HCT116 (cell line): ENCODE measurements around the gene IL18. TPM values are rescaled to one million over a fixed set of nuclear protein-coding genes. Genes with fewer than 3 reads are reported as not detected.

ENCODE experiments used
- ATAC-seq: fragments of 200-7000 bp; cut with Tn5 transposase; 2 replicates; pipeline ENCODE4 v1.9.1; 2020; ENCODE audit warnings: mild to moderate bottlenecking, moderate library complexity
- BruUV-seq: library from RNA; stranded (reverse); fragments of 400-500 nt; replicated peaks from 2 replicates; lab custom pipeline; 2021; lab: Mats Ljungman, UMichigan
- CTCF ChIA-PET: fragments of 300-600 bp; sonication (Branson Sonifier 250); formaldehyde crosslinking; loops from one replicate; lab custom pipeline; 2021; ENCODE audit warnings: antibody characterized with exemption; lab: Charles Lee
- POLR2A ChIA-PET: fragments of 300-600, 350-600 bp; sonication (Branson Sonifier 250); formaldehyde crosslinking; loops from one replicate; lab custom pipeline; 2021; ENCODE audit warnings: antibody characterized with exemption; lab: Charles Lee
- RAD21 ChIA-PET, 2 experiments: fragments of 300-600 bp; sonication (Branson Sonifier 250); formaldehyde crosslinking; loops; one replicate each; lab custom pipeline; 2023; ENCODE audit warnings: low total read pairs in 2 of 2; ENCODE audit not compliant: uncharacterized antibody in 2 of 2, unreplicated experiment in 2 of 2, low non-redundant PET in 1 of 2; lab: Charles Lee
- DNase-seq: peaks from one replicate; pipeline ENCODE4 v3.0.0-alpha.2; 2010; ENCODE audit warnings: low read depth, low spot score
- H2AFZ ChIP-seq: fragments of 200-600 bp; shearing (Covaris generic), sonication (generic); 2 replicates; pipeline ENCODE4 v1.6.1; 2017; ENCODE audit warnings: low read depth, mixed run types, mixed read lengths, antibody characterized with exemption, low read length; ENCODE audit not compliant: poor library complexity, severe bottlenecking
- H3K27ac ChIP-seq: 2 replicates; pipeline ENCODE4 v1.5.1; 2012; ENCODE audit warnings: low read depth, low read length
- H3K27me3 ChIP-seq: fragments of 200-600 bp; sonication (generic); 2 replicates; pipeline ENCODE4 v1.6.1; 2016; ENCODE audit warnings: mixed run types, low read length, mixed read lengths; ENCODE audit not compliant: insufficient read depth
- H3K36me3 ChIP-seq, 2 experiments: fragments of 200-500 bp in 1 of 2; fragments of 200-600 bp in 1 of 2; sonication (Bioruptor generic) in 1 of 2; sonication (generic) in 1 of 2; 2 replicates each; pipeline versions ENCODE4 v1.5.1 to v1.6.1; 2014 to 2016; ENCODE audit warnings: low read length in 2 of 2, inconsistent platforms in 1 of 2, mixed read lengths in 1 of 2, mixed run types in 1 of 2; ENCODE audit not compliant: insufficient read depth in 2 of 2, control insufficient read depth in 1 of 2
- H3K4me1 ChIP-seq, 2 experiments: fragments of 200-600 bp in 1 of 2; sonication (generic) in 1 of 2; 2 replicates each; pipeline versions ENCODE4 v1.5.1 to v1.6.1; 2012 to 2017; ENCODE audit warnings: low read length in 2 of 2, inconsistent platforms in 1 of 2, mild to moderate bottlenecking in 1 of 2, mixed read lengths in 1 of 2, mixed run types in 1 of 2, moderate library complexity in 1 of 2; ENCODE audit not compliant: insufficient read depth in 2 of 2, control insufficient read depth in 1 of 2
- H3K4me2 ChIP-seq: fragments of 200-600 bp; sonication (generic); 2 replicates; pipeline ENCODE4 v1.6.1; 2017; ENCODE audit warnings: mixed run types, low read length, mixed read lengths
- H3K4me3 ChIP-seq, 2 experiments: fragments of 200-600 bp in 1 of 2; sonication (generic) in 1 of 2; replicated peaks in 1 of 2; 2 replicates each; pipeline ENCODE4 v1.5.1; 2011 to 2016; ENCODE audit warnings: low read length in 2 of 2, control low read depth in 1 of 2, low read depth in 1 of 2, mild to moderate bottlenecking in 1 of 2, mixed read lengths in 1 of 2, mixed run types in 1 of 2
- H3K79me2 ChIP-seq: fragments of 200-600 bp; sonication (generic); 2 replicates; pipeline ENCODE4 v1.6.1; 2017; ENCODE audit warnings: mild to moderate bottlenecking, mixed run types, low read length, moderate library complexity, mixed read lengths; ENCODE audit not compliant: insufficient read depth
- H3K9ac ChIP-seq: fragments of 200-600 bp; sonication (generic); 2 replicates; pipeline ENCODE4 v1.6.1; 2016; ENCODE audit warnings: low read length, mixed read lengths
- H3K9me2 ChIP-seq: fragments of 200-600 bp; sonication (generic), shearing (Covaris generic); 2 replicates; pipeline ENCODE4 v1.6.1; 2017; ENCODE audit warnings: mixed run types, mild to moderate bottlenecking, moderate library complexity; ENCODE audit not compliant: insufficient read depth
- H3K9me3 ChIP-seq, 2 experiments: fragments of 200-500 bp in 1 of 2; fragments of 200-600 bp in 1 of 2; sonication (Bioruptor generic) in 1 of 2; sonication (generic) in 1 of 2; 2 replicates each; pipeline ENCODE4 v1.6.1; 2014 to 2017; ENCODE audit warnings: low read length in 2 of 2, mixed read lengths in 2 of 2, inconsistent platforms in 1 of 2, low read depth in 1 of 2, mild to moderate bottlenecking in 1 of 2, mixed run types in 1 of 2, moderate library complexity in 1 of 2; ENCODE audit not compliant: control insufficient read depth in 1 of 2, insufficient read depth in 1 of 2
- H4K20me1 ChIP-seq: fragments of 200-600 bp; sonication (generic), shearing (Covaris generic); 2 replicates; pipeline ENCODE4 v1.6.1; 2017; ENCODE audit warnings: mixed run types, mild to moderate bottlenecking, moderate library complexity; ENCODE audit not compliant: insufficient read depth
- EGR1 ChIP-seq: IDR thresholded peaks from 2 replicates; pipeline ENCODE4 v1.6.1; 2012; ENCODE audit warnings: low read depth
- ELF1 ChIP-seq: IDR thresholded peaks from 2 replicates; pipeline ENCODE4 v1.6.1; 2012; ENCODE audit warnings: low read depth, borderline replicate concordance
- EZH2 ChIP-seq: fragments of 200-600 bp; sonication (generic); IDR thresholded peaks from 2 replicates; pipeline ENCODE4 v1.6.1; 2017; ENCODE audit warnings: antibody characterized with exemption, mixed run types
- EZH2phosphoT487 ChIP-seq: fragments of 200-600 bp; IDR thresholded peaks from 2 replicates; pipeline ENCODE4 v1.6.1; 2018; ENCODE audit warnings: antibody characterized with exemption, borderline replicate concordance
- FOSL1 ChIP-seq: IDR thresholded peaks from 2 replicates; pipeline ENCODE4 v1.6.1; 2012; ENCODE audit warnings: low read depth
- JUND ChIP-seq: IDR thresholded peaks from 2 replicates; pipeline ENCODE4 v1.6.1; 2012
- POLR2A ChIP-seq: IDR thresholded peaks from 2 replicates; pipeline ENCODE4 v1.7.0; 2011; ENCODE audit warnings: borderline replicate concordance; ENCODE audit not compliant: insufficient read depth, insufficient read length; ENCODE audit errors: extremely low read depth
- POLR2AphosphoS5 ChIP-seq: IDR thresholded peaks from 2 replicates; pipeline ENCODE4 v1.6.1; 2011; ENCODE audit warnings: mild to moderate bottlenecking, low read depth, low read length, moderate library complexity
- RAD21 ChIP-seq: IDR thresholded peaks from 2 replicates; pipeline ENCODE4 v1.6.1; 2012; ENCODE audit warnings: low read depth, mild to moderate bottlenecking
- SIN3A ChIP-seq: IDR thresholded peaks from 2 replicates; pipeline ENCODE4 v1.6.1; 2012; ENCODE audit warnings: low read depth
- SP1 ChIP-seq: IDR thresholded peaks from 2 replicates; pipeline ENCODE4 v1.6.1; 2012; ENCODE audit warnings: low read depth
- TCF7L2 ChIP-seq: IDR thresholded peaks from 2 replicates; pipeline ENCODE4 v1.7.0; 2011; ENCODE audit warnings: borderline replicate concordance, inconsistent platforms; ENCODE audit not compliant: insufficient read depth, insufficient read length; ENCODE audit errors: extremely low read depth
- YY1 ChIP-seq: IDR thresholded peaks from 2 replicates; pipeline ENCODE4 v1.6.1; 2011; ENCODE audit warnings: low read length, low read depth, moderate library complexity, mild to moderate bottlenecking; ENCODE audit not compliant: insufficient replicate concordance; ENCODE audit errors: extremely low read depth
- ZBTB33 ChIP-seq: IDR thresholded peaks from 2 replicates; pipeline ENCODE4 v1.6.1; 2011; ENCODE audit warnings: mild to moderate bottlenecking, low read length, moderate library complexity; ENCODE audit not compliant: insufficient replicate concordance; ENCODE audit errors: extremely low read depth
- ZFX ChIP-seq: fragments of 450-650 bp; IDR thresholded peaks from 2 replicates; pipeline ENCODE4 v1.6.1; 2017
- ZNF274 ChIP-seq: fragments of 200-500 bp; sonication (Bioruptor generic); IDR thresholded peaks from 2 replicates; pipeline ENCODE4 v1.6.1; 2014; ENCODE audit warnings: mild to moderate bottlenecking, low read depth, low read length, inconsistent platforms
- intact Hi-C: fragments of 100-400 bp; cut with micrococcal nuclease; formaldehyde crosslinking; loops from 2 replicates; pipeline ENCODE4 v1.10.0; 2022
- total RNA-seq: library from RNA; stranded (reverse); gene quantifications from one replicate; pipeline ENCODE4 v1.2.1, GENCODE V29; 2021; ENCODE audit not compliant: unreplicated experiment
- TF ChIP-seq, protein P1 (sequence below), 3 experiments: fragments of 200-600 bp in 1 of 3; sonication (generic) in 1 of 3; IDR thresholded peaks in 2 of 3; conservative IDR thresholded peaks in 1 of 3; 2 replicates each; pipeline ENCODE4 v1.5.1; 2012 to 2017; ENCODE audit warnings: low read depth in 2 of 3, low read length in 2 of 3, antibody characterized with exemption in 1 of 3, borderline replicate concordance in 1 of 3, control low read depth in 1 of 3, mild to moderate bottlenecking in 1 of 3, mixed read lengths in 1 of 3, mixed run types in 1 of 3, moderate library complexity in 1 of 3; ENCODE audit not compliant: insufficient read depth in 1 of 3
- TF ChIP-seq, protein P2 (sequence below): IDR thresholded peaks from 2 replicates; pipeline ENCODE4 v1.6.1; 2012; ENCODE audit warnings: low read depth

IL18 gene
- total RNA-seq, 1 experiment from 2014 or later, result 112 TPM

GRCh38 chr11:112160091-112160848 lies 3.6 kb downstream of the IL18 start:
- Histone ChIP-seq H3K79me2 (peaks cover 78% of the 10 kb centered on the region), H2AFZ (no peak overlapping the region), H3K36me3 (peaks cover 0 to 12% of the 10 kb centered on the region in 2 experiments; a peak in 2 of 4 replicates), H3K4me3 (peak overlapping the region in 1 of 2 experiments; percentile 21; a peak in 1 of 4 replicates), H3K27ac (peak overlapping the region; percentile 86; the same call in 1 of the 2 replicates), H3K9me2 (no peaks in the 10 kb centered on the region), H3K9me3 (no peaks in the 10 kb centered on the region), H3K9ac (peak overlapping the region; percentile 30), H4K20me1 (no peaks in the 10 kb centered on the region), H3K27me3 (no peaks in the 10 kb centered on the region), H3K4me2 (peak overlapping the region; percentile 76), H3K4me1 (peaks cover 49 to 87% of the 10 kb centered on the region in 2 experiments)
- intact Hi-C loops, result loop anchor here (5.0 kb wide), 1 partner anchor 283 kb away; the partner anchor contains the start of genes CFAP68 and FDXACB1
- DNase-seq (no peak), ATAC-seq (no peak)
- RAD21 ChIA-PET, result no interaction called here
- CTCF ChIA-PET, result no interaction called here
- no peak for TF ChIP-seq ZBTB33
- TF ChIP-seq, protein P1, sequence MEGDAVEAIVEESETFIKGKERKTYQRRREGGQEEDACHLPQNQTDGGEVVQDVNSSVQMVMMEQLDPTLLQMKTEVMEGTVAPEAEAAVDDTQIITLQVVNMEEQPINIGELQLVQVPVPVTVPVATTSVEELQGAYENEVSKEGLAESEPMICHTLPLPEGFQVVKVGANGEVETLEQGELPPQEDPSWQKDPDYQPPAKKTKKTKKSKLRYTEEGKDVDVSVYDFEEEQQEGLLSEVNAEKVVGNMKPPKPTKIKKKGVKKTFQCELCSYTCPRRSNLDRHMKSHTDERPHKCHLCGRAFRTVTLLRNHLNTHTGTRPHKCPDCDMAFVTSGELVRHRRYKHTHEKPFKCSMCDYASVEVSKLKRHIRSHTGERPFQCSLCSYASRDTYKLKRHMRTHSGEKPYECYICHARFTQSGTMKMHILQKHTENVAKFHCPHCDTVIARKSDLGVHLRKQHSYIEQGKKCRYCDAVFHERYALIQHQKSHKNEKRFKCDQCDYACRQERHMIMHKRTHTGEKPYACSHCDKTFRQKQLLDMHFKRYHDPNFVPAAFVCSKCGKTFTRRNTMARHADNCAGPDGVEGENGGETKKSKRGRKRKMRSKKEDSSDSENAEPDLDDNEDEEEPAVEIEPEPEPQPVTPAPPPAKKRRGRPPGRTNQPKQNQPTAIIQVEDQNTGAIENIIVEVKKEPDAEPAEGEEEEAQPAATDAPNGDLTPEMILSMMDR (IDR thresholded peaks at IDR 0.05 in 2 of 3, conservative IDR thresholded peaks at IDR 0.05 in 1 of 3; ENCODE audit: borderline replicate concordance in 1 of 3, insufficient read depth in 1 of 3, low read depth in 2 of 3, low read length in 2 of 3), result no peak
- TF ChIP-seq RAD21, result no peak
- no peak for TF ChIP-seq POLR2AphosphoS5
- no peak for TF ChIP-seq EZH2
- TF ChIP-seq YY1, result no peak
- no peak for TF ChIP-seq FOSL1
- TF ChIP-seq EZH2phosphoT487, result no peak
- TF ChIP-seq ZNF274, result no peak
- TF ChIP-seq ZFX, result no peak
- TF ChIP-seq SP1, result no peak
- no peak for TF ChIP-seq TCF7L2
- TF ChIP-seq POLR2A, result no peak
- no peak for TF ChIP-seq EGR1
- TF ChIP-seq JUND, result no peak
- TF ChIP-seq, protein P2, sequence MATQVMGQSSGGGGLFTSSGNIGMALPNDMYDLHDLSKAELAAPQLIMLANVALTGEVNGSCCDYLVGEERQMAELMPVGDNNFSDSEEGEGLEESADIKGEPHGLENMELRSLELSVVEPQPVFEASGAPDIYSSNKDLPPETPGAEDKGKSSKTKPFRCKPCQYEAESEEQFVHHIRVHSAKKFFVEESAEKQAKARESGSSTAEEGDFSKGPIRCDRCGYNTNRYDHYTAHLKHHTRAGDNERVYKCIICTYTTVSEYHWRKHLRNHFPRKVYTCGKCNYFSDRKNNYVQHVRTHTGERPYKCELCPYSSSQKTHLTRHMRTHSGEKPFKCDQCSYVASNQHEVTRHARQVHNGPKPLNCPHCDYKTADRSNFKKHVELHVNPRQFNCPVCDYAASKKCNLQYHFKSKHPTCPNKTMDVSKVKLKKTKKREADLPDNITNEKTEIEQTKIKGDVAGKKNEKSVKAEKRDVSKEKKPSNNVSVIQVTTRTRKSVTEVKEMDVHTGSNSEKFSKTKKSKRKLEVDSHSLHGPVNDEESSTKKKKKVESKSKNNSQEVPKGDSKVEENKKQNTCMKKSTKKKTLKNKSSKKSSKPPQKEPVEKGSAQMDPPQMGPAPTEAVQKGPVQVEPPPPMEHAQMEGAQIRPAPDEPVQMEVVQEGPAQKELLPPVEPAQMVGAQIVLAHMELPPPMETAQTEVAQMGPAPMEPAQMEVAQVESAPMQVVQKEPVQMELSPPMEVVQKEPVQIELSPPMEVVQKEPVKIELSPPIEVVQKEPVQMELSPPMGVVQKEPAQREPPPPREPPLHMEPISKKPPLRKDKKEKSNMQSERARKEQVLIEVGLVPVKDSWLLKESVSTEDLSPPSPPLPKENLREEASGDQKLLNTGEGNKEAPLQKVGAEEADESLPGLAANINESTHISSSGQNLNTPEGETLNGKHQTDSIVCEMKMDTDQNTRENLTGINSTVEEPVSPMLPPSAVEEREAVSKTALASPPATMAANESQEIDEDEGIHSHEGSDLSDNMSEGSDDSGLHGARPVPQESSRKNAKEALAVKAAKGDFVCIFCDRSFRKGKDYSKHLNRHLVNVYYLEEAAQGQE, result no peak
- no peak for TF ChIP-seq ELF1
- TF ChIP-seq SIN3A, result no peak
- POLR2A ChIA-PET, result interaction anchor here (0.7 kb wide), 1 partner anchor 117 kb away, joined by 3 read pairs; no protein-coding TSS in a partner anchor
- no TSS peak for BruUV-seq
